H1 (cell line): Measurements from ENCODE around the gene SGMS1. TPM values are rescaled to one million over a fixed set of nuclear protein-coding genes. Genes with fewer than 3 reads are reported as not detected.

Experiments
- CTCF ChIA-PET: fragments of 300-600 bp; sonication (Branson Sonifier 250); formaldehyde crosslinking; loops from one replicate; lab custom pipeline; 2021; ENCODE audit not compliant: partially characterized antibody; lab: Charles Lee
- POLR2A ChIA-PET: fragments of 300-600 bp; sonication (Branson Sonifier 250); formaldehyde crosslinking; loops from one replicate; lab custom pipeline; 2021; ENCODE audit warnings: inconsistent platforms; ENCODE audit not compliant: partially characterized antibody; lab: Charles Lee
- DNase-seq, 2 experiments: peaks; one replicate each; pipeline versions ENCODE4 v3.0.0 to v3.0.0-alpha.2; 2010 to 2022; ENCODE audit warnings: low spot score in 2 of 2, low read depth in 1 of 2, mixed read lengths in 1 of 2
- FAIRE-seq: peaks from 2 replicates; lab custom pipeline; 2011; peaks lifted over from hg19 to GRCh38; lab: Jason Lieb, UNC
- H2AFZ ChIP-seq: 2 replicates; pipeline ENCODE4 v1.8.1; 2012; ENCODE audit warnings: low read length, inconsistent platforms
- H2AK5ac ChIP-seq: 2 replicates; pipeline ENCODE4 v1.6.1; 2013; ENCODE audit warnings: low read depth, low read length
- H2BK120ac ChIP-seq: replicated peaks from 2 replicates; pipeline ENCODE3; 2013; ENCODE audit warnings: low read depth, low read length, inconsistent platforms
- H2BK12ac ChIP-seq: 2 replicates; pipeline ENCODE4 v1.6.1; 2013; ENCODE audit warnings: low read depth, low read length
- H2BK15ac ChIP-seq: 2 replicates; pipeline ENCODE4 v1.6.1; 2013; ENCODE audit warnings: low read length
- H2BK20ac ChIP-seq: 2 replicates; pipeline ENCODE4 v1.6.1; 2013; ENCODE audit warnings: low read length
- H2BK5ac ChIP-seq: 2 replicates; pipeline ENCODE4 v1.6.1; 2013; ENCODE audit warnings: low read depth, low read length
- H3K14ac ChIP-seq: 2 replicates; pipeline ENCODE4 v1.6.1; 2013; ENCODE audit warnings: inconsistent platforms; ENCODE audit not compliant: insufficient read length
- H3K18ac ChIP-seq: 2 replicates; pipeline ENCODE4 v1.6.1; 2013; ENCODE audit warnings: low read length; ENCODE audit errors: extremely low read depth
- H3K23ac ChIP-seq: 2 replicates; pipeline ENCODE4 v1.6.1; 2013; ENCODE audit warnings: inconsistent platforms; ENCODE audit not compliant: insufficient read length
- H3K23me2 ChIP-seq: 2 replicates; pipeline ENCODE4 v1.6.1; 2013; ENCODE audit warnings: low read depth, low read length
- H3K27ac ChIP-seq: 2 replicates; pipeline ENCODE4 v1.6.1; 2011; ENCODE audit warnings: low read depth, low read length, inconsistent platforms
- H3K27me3 ChIP-seq, 4 experiments: replicated peaks in 1 of 4; 1 replicate in 1 of 4; 2 replicates in 3 of 4; pipeline versions ENCODE4 v1.6.1 to v1.8.1; 2011 to 2013; ENCODE audit warnings: low read length in 3 of 4, mild to moderate bottlenecking in 3 of 4, inconsistent platforms in 2 of 4, mixed read lengths in 2 of 4, moderate library complexity in 1 of 4; ENCODE audit not compliant: control insufficient read depth in 3 of 4, insufficient read depth in 3 of 4; ENCODE audit errors: extremely low read depth in 1 of 4
- H3K36me3 ChIP-seq, 4 experiments: 2 replicates each; pipeline versions ENCODE4 v1.6.1 to v1.8.1; 2011 to 2013; ENCODE audit warnings: mild to moderate bottlenecking in 4 of 4, low read length in 3 of 4, moderate library complexity in 2 of 4, control low read depth in 1 of 4, inconsistent platforms in 1 of 4; ENCODE audit not compliant: insufficient read depth in 4 of 4, control insufficient read depth in 2 of 4
- H3K4ac ChIP-seq: replicated peaks from 2 replicates; pipeline ENCODE3; 2013; ENCODE audit warnings: low read length, low read depth, mixed read lengths, inconsistent platforms; ENCODE audit not compliant: insufficient read length
- H3K4me1 ChIP-seq, 4 experiments: replicated peaks in 1 of 4; 1 replicate in 1 of 4; 2 replicates in 3 of 4; pipeline versions ENCODE4 v1.6.1 to v1.8.1; 2011 to 2013; ENCODE audit warnings: low read length in 3 of 4, inconsistent platforms in 2 of 4, mixed read lengths in 1 of 4; ENCODE audit not compliant: insufficient read depth in 4 of 4, control insufficient read depth in 3 of 4
- H3K4me2 ChIP-seq, 2 experiments: 2 replicates each; pipeline versions ENCODE4 v1.6.1 to v1.8.1; 2011 to 2013; ENCODE audit warnings: low read depth in 2 of 2, low read length in 2 of 2, control low read depth in 1 of 2, inconsistent platforms in 1 of 2, mild to moderate bottlenecking in 1 of 2; ENCODE audit not compliant: insufficient read depth in 1 of 2
- H3K4me3 ChIP-seq, 4 experiments: fragments of 200-600, 300-600 bp in 1 of 4; sonication (generic), shearing (Covaris generic), sonication (Bioruptor Twin) in 1 of 4; 2 replicates each; pipeline versions ENCODE4 v1.5.1 to v1.8.1; 2011 to 2016; ENCODE audit warnings: low read length in 4 of 4, low read depth in 3 of 4, control low read depth in 2 of 4, inconsistent platforms in 2 of 4, mild to moderate bottlenecking in 2 of 4, mixed read lengths in 1 of 4, moderate library complexity in 1 of 4; ENCODE audit not compliant: insufficient read depth in 2 of 4; ENCODE audit errors: extremely low read depth in 1 of 4
- H3K56ac ChIP-seq: replicated peaks from 2 replicates; pipeline ENCODE3; 2013; ENCODE audit warnings: low read depth, mild to moderate bottlenecking, mixed read lengths, low read length, inconsistent platforms; ENCODE audit not compliant: insufficient read length
- H3K79me1 ChIP-seq: 2 replicates; pipeline ENCODE4 v1.6.1; 2013; ENCODE audit warnings: low read depth, low read length, control low read depth
- H3K79me2 ChIP-seq, 2 experiments: 2 replicates each; pipeline versions ENCODE4 v1.6.1 to v1.8.1; 2012 to 2013; ENCODE audit warnings: low read length in 2 of 2, mild to moderate bottlenecking in 2 of 2, inconsistent platforms in 1 of 2; ENCODE audit not compliant: insufficient read depth in 2 of 2, control insufficient read depth in 1 of 2
- H3K9ac ChIP-seq, 4 experiments: replicated peaks in 1 of 4; 1 replicate in 1 of 4; 2 replicates in 3 of 4; pipeline versions ENCODE4 v1.6.1 to v1.8.1; 2011 to 2013; ENCODE audit warnings: low read depth in 3 of 4, low read length in 3 of 4, control low read depth in 2 of 4, mild to moderate bottlenecking in 2 of 4, moderate library complexity in 2 of 4, inconsistent platforms in 1 of 4; ENCODE audit errors: extremely low read depth in 1 of 4
- H3K9me3 ChIP-seq, 2 experiments: 2 replicates each; pipeline versions ENCODE4 v1.6.1 to v1.8.1; 2012 to 2013; ENCODE audit warnings: mild to moderate bottlenecking in 2 of 2, moderate library complexity in 2 of 2, control low read depth in 1 of 2, inconsistent platforms in 1 of 2, low read depth in 1 of 2, low read length in 1 of 2, mixed read lengths in 1 of 2; ENCODE audit not compliant: insufficient read depth in 2 of 2
- H4K20me1 ChIP-seq, 2 experiments: replicated peaks in 1 of 2; 2 replicates each; pipeline versions ENCODE3 to v1.8.1; 2011 to 2013; ENCODE audit warnings: inconsistent platforms in 2 of 2, low read length in 2 of 2, mild to moderate bottlenecking in 1 of 2; ENCODE audit not compliant: insufficient read depth in 2 of 2, control insufficient read depth in 1 of 2
- H4K5ac ChIP-seq: 2 replicates; pipeline ENCODE4 v1.6.1; 2013; ENCODE audit warnings: low read length, low read depth, mixed read lengths, inconsistent platforms; ENCODE audit not compliant: insufficient read length
- H4K8ac ChIP-seq: 2 replicates; pipeline ENCODE4 v1.8.0; 2013; ENCODE audit warnings: mild to moderate bottlenecking, moderate library complexity, low read length, inconsistent platforms; ENCODE audit not compliant: insufficient read depth; ENCODE audit errors: extremely low read depth
- H4K91ac ChIP-seq: replicated peaks from 2 replicates; pipeline ENCODE3; 2013; ENCODE audit warnings: low read length, mixed read lengths, inconsistent platforms; ENCODE audit not compliant: insufficient read length
- CREB1 ChIP-seq: IDR thresholded peaks from 2 replicates; pipeline ENCODE4 v1.6.1; 2012; ENCODE audit warnings: inconsistent platforms
- JUN ChIP-seq: IDR thresholded peaks from 2 replicates; pipeline ENCODE4 v1.6.1; 2011; ENCODE audit warnings: low read depth, mild to moderate bottlenecking, improper control_type of control experiment, low read length
- WGBS, 2 experiments: shearing (Covaris generic) in 1 of 2; methylation state at CpG; one replicate each; pipeline versions ENCODE4 v1.1.6 to v1.1.7; 2013 to 2015; ENCODE audit warnings: low lambda C conversion rate in 2 of 2, mixed read lengths in 2 of 2, inconsistent platforms in 1 of 2, low coverage in 1 of 2, missing lambda C conversion rate in 1 of 2; ENCODE audit not compliant: insufficient replicate concordance in 2 of 2, insufficient coverage in 1 of 2, insufficient read length in 1 of 2; ENCODE audit errors: extremely low coverage in 1 of 2, missing lambda C conversion rate in 1 of 2; 5-methylcytosine and 5-hydroxymethylcytosine counted together
- polyA plus RNA-seq, 7 experiments: library from polyadenylated mRNA; depleted of rRNA in 3 of 7; stranded (reverse) in 5 of 7; unstranded in 2 of 7; fragments of >200 nt in 5 of 7; fragments of 200-250 nt in 2 of 7; gene quantifications; 1 replicate in 5 of 7; 2 replicates in 1 of 7; 4 replicates in 1 of 7; pipeline versions ENCODE4 v1.2.1 to v1.2.3, GENCODE V29; 2011 to 2013; ENCODE audit warnings: missing spikeins in 2 of 7, mixed read lengths in 2 of 7
- total RNA-seq: library from RNA; stranded (reverse); fragmentation: NEBNext Ultra II Directional; extraction: Animal tissue kit (Norgen Biotek cat#: 25700); gene quantifications from 2 replicates; pipeline ENCODE4 v1.2.1, GENCODE V29; 2021

Gene SGMS1
- total and polyA plus RNA-seq, 2 of the 8 experiments (the other 6 are each of a cell fraction or from before 2014, with no cell fraction given): 6.0 to 15.6 TPM

DNA sequence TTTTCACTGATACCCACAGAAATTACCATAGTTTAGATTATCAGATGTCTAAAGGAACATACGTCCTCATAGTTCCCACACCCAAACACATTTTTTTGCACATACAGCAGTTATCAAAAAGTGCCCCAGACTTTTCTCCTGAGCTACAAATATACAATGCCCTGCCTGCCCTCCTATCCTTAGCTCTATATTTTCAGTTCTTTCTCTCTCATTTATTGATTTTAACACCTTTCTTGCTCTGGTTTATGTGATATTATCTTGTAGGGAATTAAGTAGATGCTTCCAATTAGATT, 25.1 kb upstream of the SGMS1 start:
- no peaks in the 10 kb centered on the region for H3K4me1 ChIP-seq
- no peaks in the 10 kb centered on the region for H3K36me3 ChIP-seq
- H3K23ac ChIP-seq: no peak overlapping the region
- H4K91ac ChIP-seq: no peak overlapping the region
- no peaks in the 10 kb centered on the region for H3K9me3 ChIP-seq
- 92% methylated on average over 1 of the region's 1 CpG; no CpG with 5 or more reads in 1 of the 2 experiments for WGBS, 2 experiments
- no peak overlapping the region for H2BK5ac ChIP-seq
- H4K20me1 ChIP-seq: no peaks in the 10 kb centered on the region
- POLR2A ChIA-PET: interaction anchor here (1.0 to 1.7 kb wide), 2 partner anchors 25 to 29 kb away, joined by 4 read pairs; partner anchors contain the start of gene SGMS1
- no peak overlapping the region for H3K14ac ChIP-seq
- no peak overlapping the region for H3K9ac ChIP-seq
- no peak overlapping the region for H3K4me3 ChIP-seq
- H2BK120ac ChIP-seq: no peak overlapping the region
- H2AFZ ChIP-seq: no peak overlapping the region
- no peak overlapping the region for H3K18ac ChIP-seq
- H3K23me2 ChIP-seq: no peaks in the 10 kb centered on the region; the same call in 1 of the 2 replicates
- no peak overlapping the region for H3K27ac ChIP-seq
- no peak overlapping the region for H3K56ac ChIP-seq
- H2AK5ac ChIP-seq: no peak overlapping the region
- H4K8ac ChIP-seq: no peak overlapping the region
- H3K79me2 ChIP-seq: no peaks in the 10 kb centered on the region
- no peak overlapping the region for H4K5ac ChIP-seq
- CTCF ChIA-PET: interaction anchor here (0.9 to 2.6 kb wide), 7 partner anchors 10 to 96 kb away, joined by 3 to 12 read pairs (median 3); no protein-coding TSS in a partner anchor
- no peak for TF ChIP-seq CREB1
- TF ChIP-seq JUN: no peak
- TF ChIP-seq, all 59 proteins: peak for 0
- FAIRE-seq (no peak), DNase-seq (no peak)
- Histone ChIP-seq H2BK12ac (no peak overlapping the region), H3K4ac (no peak overlapping the region), H3K79me1 (no peaks in the 10 kb centered on the region), H3K27me3 (no peaks in the 10 kb centered on the region), H2BK20ac (no peak overlapping the region), H3K4me2 (no peak overlapping the region), H2BK15ac (no peak overlapping the region)
